Endothelial cell of umbilical vein (primary cell): ENCODE data around the gene RHOF.

Source experiments
- EZH2 ChIP-seq: IDR thresholded peaks from 2 replicates; pipeline ENCODE4 v1.6.1; 2012; ENCODE audit warnings: borderline replicate concordance, low read depth, mild to moderate bottlenecking, moderate library complexity, low read length, inconsistent platforms; ENCODE audit not compliant: severe bottlenecking
- GATA2 ChIP-seq: IDR thresholded peaks from 2 replicates; pipeline ENCODE4 v1.7.0; 2011; ENCODE audit warnings: low read depth, mild to moderate bottlenecking, moderate library complexity, mixed read lengths, low read length; ENCODE audit not compliant: insufficient read length, insufficient read depth
- JUN ChIP-seq: IDR thresholded peaks from 2 replicates; pipeline ENCODE4 v1.6.1; 2011; ENCODE audit warnings: borderline replicate concordance, low read depth; ENCODE audit not compliant: insufficient read length, insufficient read depth
- POLR2A ChIP-seq: IDR thresholded peaks from 2 replicates; pipeline ENCODE4 v1.6.1; 2012; ENCODE audit warnings: low read depth, mild to moderate bottlenecking, control low read depth, low read length
- POLR2AphosphoS5 ChIP-seq: IDR thresholded peaks from 2 replicates; pipeline ENCODE4 v1.6.1; 2012; ENCODE audit warnings: low read depth, mild to moderate bottlenecking, control low read depth, low read length, moderate library complexity; ENCODE audit not compliant: insufficient read depth
- TF ChIP-seq, protein P1 (sequence below), 2 donors: IDR thresholded peaks; 1 replicate in 1 of 2; 2 replicates in 1 of 2; pipeline ENCODE4 v1.5.1; 2011; ENCODE audit warnings: low read length in 2 of 2, mild to moderate bottlenecking in 2 of 2, moderate library complexity in 2 of 2, control low read depth in 1 of 2, inconsistent platforms in 1 of 2, low read depth in 1 of 2; ENCODE audit not compliant: insufficient read depth in 1 of 2; ENCODE audit errors: extremely low read depth in 1 of 2

DNA sequence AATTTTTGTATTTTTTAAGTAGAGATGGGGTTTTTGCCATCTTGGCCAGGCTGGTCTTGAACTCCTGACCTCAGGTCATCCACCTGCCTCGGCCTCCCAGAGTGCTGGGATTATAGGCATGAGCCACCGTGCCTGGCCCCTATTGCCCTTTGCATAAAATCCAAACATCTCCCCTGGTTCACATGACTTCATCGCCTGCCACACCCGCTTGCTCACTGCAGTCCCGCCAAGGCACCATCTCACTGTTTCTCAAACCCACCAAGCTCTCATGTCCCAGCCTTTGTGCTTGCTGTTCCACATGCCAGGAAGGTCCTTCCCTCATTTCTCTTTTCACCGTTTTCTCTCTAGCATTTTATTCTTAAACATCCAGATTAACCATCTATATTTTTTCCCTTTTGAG is 9.7 kb downstream of the RHOF start:
- TF ChIP-seq, protein P1, sequence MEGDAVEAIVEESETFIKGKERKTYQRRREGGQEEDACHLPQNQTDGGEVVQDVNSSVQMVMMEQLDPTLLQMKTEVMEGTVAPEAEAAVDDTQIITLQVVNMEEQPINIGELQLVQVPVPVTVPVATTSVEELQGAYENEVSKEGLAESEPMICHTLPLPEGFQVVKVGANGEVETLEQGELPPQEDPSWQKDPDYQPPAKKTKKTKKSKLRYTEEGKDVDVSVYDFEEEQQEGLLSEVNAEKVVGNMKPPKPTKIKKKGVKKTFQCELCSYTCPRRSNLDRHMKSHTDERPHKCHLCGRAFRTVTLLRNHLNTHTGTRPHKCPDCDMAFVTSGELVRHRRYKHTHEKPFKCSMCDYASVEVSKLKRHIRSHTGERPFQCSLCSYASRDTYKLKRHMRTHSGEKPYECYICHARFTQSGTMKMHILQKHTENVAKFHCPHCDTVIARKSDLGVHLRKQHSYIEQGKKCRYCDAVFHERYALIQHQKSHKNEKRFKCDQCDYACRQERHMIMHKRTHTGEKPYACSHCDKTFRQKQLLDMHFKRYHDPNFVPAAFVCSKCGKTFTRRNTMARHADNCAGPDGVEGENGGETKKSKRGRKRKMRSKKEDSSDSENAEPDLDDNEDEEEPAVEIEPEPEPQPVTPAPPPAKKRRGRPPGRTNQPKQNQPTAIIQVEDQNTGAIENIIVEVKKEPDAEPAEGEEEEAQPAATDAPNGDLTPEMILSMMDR (IDR thresholded peaks at IDR 0.05; ENCODE audit: extremely low read depth in 1 of 2, insufficient read depth in 1 of 2, low read depth in 1 of 2, low read length in 2 of 2) = no peak
- no peak for TF ChIP-seq POLR2A
- TF ChIP-seq EZH2 = no peak
- no peak for TF ChIP-seq GATA2
- TF ChIP-seq POLR2AphosphoS5 = no peak
- TF ChIP-seq JUN = no peak
